GM12892 (cell line): ENCODE measurements around the gene P2RY14.

ENCODE experiments used
- POLR2A ChIP-seq: IDR thresholded peaks from 2 replicates; pipeline ENCODE4 v1.6.1; 2011; ENCODE audit warnings: low read depth, low read length, control low read depth
- TAF1 ChIP-seq: IDR thresholded peaks from 2 replicates; pipeline ENCODE4 v1.6.1; 2011; ENCODE audit warnings: low read depth, mild to moderate bottlenecking, control low read depth, low read length, borderline replicate concordance

- TF ChIP-seq TAF1 = no peak
- no peak for TF ChIP-seq POLR2A
Observed at GRCh38 chr3:151296226-151296625, 17.9 kb upstream of the P2RY14 start.
